Measurements from ENCODE around the gene SLC25A29. TPM values are rescaled to one million over a fixed set of nuclear protein-coding genes. Genes with fewer than 3 reads are reported as not detected.

SLC25A29 gene
- total and polyA plus RNA-seq, 8 donors = 10.6 to 85.2 (median 22.5) TPM

DNA sequence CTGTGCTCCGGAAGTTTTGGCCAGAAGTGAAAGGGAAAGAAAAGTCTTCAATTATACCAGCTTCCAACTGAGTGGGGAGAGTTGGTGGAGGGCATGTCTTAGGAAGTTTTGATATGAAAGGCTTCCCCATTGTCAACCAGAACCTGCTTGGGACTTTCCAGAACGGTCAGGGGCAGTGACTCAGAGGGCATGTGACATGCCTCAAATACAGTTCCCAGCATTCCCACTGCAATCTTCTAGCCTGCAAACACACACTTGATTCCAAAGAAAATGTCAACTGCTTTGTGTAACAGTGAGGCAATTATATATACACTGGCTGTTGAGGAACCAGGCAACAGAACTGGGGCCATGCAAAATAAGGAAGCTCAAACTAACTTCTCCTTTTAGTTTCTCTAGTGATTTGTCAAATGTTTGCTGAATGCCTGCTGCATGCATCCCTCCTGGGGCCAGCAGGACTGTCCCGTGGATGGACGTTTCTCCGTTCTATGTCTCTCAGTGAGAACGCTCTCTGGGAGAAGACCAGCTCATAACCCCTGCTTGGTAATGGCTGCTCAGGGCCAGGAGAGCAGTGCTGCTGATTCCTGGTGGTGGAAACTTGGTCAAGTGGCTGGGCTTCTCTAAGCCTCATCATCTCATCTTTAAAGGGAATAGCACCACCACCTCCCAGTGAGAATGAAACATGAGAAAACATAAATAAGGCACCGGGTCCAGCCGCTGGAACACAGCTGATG is 35.2 kb upstream of the SLC25A29 start:
- no peaks in the 10 kb centered on the region for H3K27me3 ChIP-seq
- peaks cover 0 to 28% (median 3%) of the 10 kb centered on the region in 3 donors for H3K36me3 ChIP-seq
- H3K9me3 ChIP-seq = no peaks in the 10 kb centered on the region
- H3K4me3 ChIP-seq = no peak overlapping the region
- intact Hi-C loops (cut with DNase I) = no loop called here
- peaks cover 0 to 13% (median 0%) of the 10 kb centered on the region in 3 donors for H3K4me1 ChIP-seq
- DNase-seq = peak in 1 of 6 donors; percentile 67
- no peak for TF ChIP-seq CTCF (IDR thresholded peaks at IDR 0.05)
- H3K27ac ChIP-seq = peak overlapping the region in 2 of 4 donors; percentile 85 to 88
- ATAC-seq = peak; percentile 55 to 94 (median 86)
- no peak for FAIRE-seq
- 74 to 78% methylated on average over 8 of the region's 8 CpGs for WGBS, 2 donors

- ATAC-seq (no peak), FAIRE-seq (no peak), DNase-seq (peak in 1 of 6 donors; percentile 30)
- Histone ChIP-seq H3K27ac (peak overlapping the region in 2 of 4 donors; percentile 85 to 88), H3K36me3 (peaks cover 0 to 29% (median 3%) of the 10 kb centered on the region in 3 donors), H3K4me1 (peaks cover 0 to 13% (median 0%) of the 10 kb centered on the region in 3 donors), H3K4me3 (no peak overlapping the region), H3K9me3 (no peaks in the 10 kb centered on the region), H3K27me3 (no peaks in the 10 kb centered on the region)
- intact Hi-C loops (cut with DNase I) = no loop called here
- WGBS, 2 donors = 75 to 78% methylated on average over 6 of the region's 6 CpGs
- no peak for TF ChIP-seq CTCF (IDR thresholded peaks at IDR 0.05)
These were observed 34.2 kb upstream of the SLC25A29 start for GRCh38 chr14:100340423-100340813.

DNA sequence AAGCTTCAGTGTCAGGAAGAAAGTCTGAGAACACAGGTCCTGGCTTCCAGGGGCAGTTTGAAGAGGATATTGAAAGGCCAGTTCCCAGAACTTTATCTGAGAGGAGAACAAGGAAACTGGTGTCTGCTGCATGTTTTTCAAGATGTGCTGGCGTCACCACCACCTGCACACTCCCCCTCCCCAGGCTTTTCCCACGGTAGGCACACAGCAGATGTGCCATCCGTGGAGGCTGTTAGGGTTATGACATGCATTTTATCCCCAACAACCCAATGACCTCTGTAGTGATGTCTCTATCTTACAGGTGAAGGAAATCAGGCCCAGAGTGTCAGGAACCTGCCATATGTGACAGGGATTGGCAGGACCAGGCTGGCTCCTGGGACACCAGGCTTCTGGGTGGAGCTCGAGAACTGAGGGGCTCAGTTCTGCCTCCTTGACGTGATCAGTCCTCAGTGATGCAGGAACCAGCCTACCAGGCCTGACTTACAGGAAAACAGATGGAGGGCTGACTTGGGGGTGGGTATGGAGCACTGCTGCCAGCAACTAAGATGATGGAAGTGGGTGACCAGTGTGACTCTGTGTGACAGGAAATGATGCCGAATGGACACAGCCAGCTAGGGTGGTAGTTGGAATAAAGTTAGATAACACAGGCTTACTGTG is 33.6 kb upstream of the SLC25A29 start:
- intact Hi-C loops (cut with DNase I) = no loop called here
- DNase-seq (peak in 1 of 6 donors; percentile 19), ATAC-seq (no peak), FAIRE-seq (no peak)
- 83 to 89% methylated on average over 6 of the region's 6 CpGs for WGBS, 2 donors
- H3K27me3 ChIP-seq = no peaks in the 10 kb centered on the region
- no peaks in the 10 kb centered on the region for H3K9me3 ChIP-seq
- H3K36me3 ChIP-seq = peaks cover 0 to 29% (median 3%) of the 10 kb centered on the region in 3 donors
- no peak for TF ChIP-seq CTCF (IDR thresholded peaks at IDR 0.05)
- H3K4me1 ChIP-seq = peaks cover 0 to 13% (median 0%) of the 10 kb centered on the region in 3 donors
- H3K4me3 ChIP-seq = no peak overlapping the region
- H3K27ac ChIP-seq = peak overlapping the region in 1 of 4 donors; percentile 85

GRCh38 chr14:100336618-100337530 is 30.6 kb upstream of the SLC25A29 start:
- no peaks in the 10 kb centered on the region for H3K9me3 ChIP-seq
- 87% methylated on average over 18 of the region's 18 CpGs for WGBS, 2 donors

More at GRCh38 chr14:100336618-100337530, 30.6 kb upstream of the SLC25A29 start:
- H3K36me3 ChIP-seq = peaks cover 0 to 25% (median 3%) of the 10 kb centered on the region in 3 donors
- no peak overlapping the region for H3K27ac ChIP-seq
- peaks cover 0 to 8% (median 0%) of the 10 kb centered on the region in 3 donors for H3K4me1 ChIP-seq
- no peak for ATAC-seq
- intact Hi-C loops (cut with DNase I) = no loop called here
- H3K4me3 ChIP-seq = no peak overlapping the region
- TF ChIP-seq CTCF (IDR thresholded peaks at IDR 0.05) = no peak
- no peaks in the 10 kb centered on the region for H3K27me3 ChIP-seq
- no peak for FAIRE-seq
- DNase-seq = peak in 1 of 6 donors; percentile 30
